Stimulated activated CD4-positive, alpha-beta T cell treated with anti-CD3 and anti-CD28 coated beads, Interleukin-2, amount 100 ng/mL, for 4 hours (primary cell): ENCODE data around the gene AOX1.
"Not testable (repeated sequence)": the region's sequence is repeated elsewhere in the genome, so short reads cannot be mapped to it uniquely, and the experiment has no call there.

Experiments used
- DNase-seq: peaks from one replicate; pipeline ENCODE4 v3.0.0-alpha.2; 2020; ENCODE audit warnings: low read depth

Gene AOX1

DNA sequence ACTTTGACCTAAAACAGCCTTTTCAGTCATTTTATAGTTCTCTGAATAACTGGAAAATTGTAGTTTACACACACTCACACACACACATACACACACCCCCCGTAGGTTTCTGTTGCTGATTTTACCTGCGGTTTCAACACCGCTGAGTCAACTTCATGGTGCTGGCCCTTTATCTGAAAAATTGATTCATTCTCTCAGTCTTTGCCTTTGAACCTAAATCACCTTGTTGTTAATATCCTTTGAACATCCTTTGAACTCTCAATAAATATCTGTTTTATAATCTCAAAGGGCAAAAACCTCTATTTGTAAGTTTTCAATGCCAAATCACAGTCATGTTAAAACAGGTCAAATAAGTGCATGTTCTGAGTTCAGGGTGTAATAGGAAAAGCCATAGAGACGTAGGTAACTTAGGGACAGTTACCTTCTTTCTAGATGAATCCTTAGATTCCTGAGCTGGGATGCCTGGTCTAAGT lies 116.9 kb downstream of the AOX1 start:
- DNase-seq, result peak; percentile 54

DNA sequence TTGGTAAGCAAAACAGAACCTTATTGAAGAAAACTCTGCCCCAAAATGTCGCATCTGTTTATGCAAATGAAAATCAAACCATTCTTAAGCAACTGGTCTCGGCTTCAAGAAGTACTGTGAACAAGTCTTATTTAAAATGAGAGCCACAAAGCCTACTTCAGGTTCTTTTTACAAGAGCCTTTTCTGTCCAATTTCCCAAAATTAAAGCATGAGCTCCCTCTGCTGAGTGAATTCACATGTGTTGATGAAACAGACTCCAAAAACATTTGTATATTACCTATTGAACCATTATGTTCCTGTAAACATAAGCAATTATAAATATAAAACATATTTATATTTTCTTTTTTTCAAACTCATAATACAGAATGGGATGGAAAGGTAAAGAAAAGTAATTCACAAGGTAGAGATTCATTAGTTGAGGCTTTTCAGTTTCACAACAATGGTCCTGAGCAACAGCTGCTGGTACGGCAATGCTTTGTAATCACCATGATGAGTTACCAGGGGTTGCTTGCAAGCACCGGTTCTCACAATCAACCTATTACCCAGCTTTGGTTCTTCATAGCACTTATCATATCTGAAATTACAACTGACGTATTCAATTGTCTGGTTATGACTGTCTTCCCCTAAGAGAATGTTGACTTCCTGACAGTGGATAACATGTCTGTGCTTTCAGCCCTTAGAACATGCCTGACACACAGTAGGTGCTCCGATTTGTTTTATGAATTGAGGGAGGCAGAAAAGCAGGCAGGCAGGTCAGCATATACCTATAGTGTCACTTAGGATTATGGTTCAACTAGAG lies 117.5 kb downstream of the AOX1 start:
- no peak for DNase-seq

DNA sequence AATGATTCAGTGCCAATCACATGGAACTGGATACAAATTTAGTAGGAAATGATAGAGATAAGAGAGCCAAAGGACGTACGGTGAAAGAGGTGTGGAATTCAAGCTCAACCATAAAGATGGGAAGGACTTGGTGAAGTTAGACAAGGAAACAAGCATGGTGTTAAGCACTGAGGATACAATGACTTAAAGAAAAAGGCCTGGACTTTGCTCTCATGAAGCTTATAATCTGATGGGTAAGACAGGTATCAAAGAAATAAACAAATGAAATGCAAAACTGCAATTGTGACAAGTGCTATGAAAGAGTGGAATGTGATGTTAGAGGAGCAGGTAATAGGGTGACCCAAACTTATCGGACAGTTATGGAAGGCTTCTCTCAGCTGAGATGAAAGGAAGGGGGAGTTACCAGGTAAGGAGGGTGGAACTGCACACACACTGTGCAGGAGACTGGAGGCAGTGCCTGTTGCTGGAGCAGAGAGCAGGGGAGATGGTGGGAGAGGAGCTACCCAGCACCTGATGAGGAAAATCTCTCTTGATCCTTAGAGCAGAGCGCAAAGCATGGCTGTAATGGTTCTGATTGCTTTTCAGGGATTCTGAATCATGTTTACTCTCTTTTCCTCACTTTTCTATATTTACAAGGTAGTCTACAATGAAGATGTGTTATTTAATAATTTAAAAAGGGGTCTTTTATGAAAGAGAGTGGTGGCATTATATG lies 118.3 kb downstream of the AOX1 start:
- DNase-seq, result no peak

DNA sequence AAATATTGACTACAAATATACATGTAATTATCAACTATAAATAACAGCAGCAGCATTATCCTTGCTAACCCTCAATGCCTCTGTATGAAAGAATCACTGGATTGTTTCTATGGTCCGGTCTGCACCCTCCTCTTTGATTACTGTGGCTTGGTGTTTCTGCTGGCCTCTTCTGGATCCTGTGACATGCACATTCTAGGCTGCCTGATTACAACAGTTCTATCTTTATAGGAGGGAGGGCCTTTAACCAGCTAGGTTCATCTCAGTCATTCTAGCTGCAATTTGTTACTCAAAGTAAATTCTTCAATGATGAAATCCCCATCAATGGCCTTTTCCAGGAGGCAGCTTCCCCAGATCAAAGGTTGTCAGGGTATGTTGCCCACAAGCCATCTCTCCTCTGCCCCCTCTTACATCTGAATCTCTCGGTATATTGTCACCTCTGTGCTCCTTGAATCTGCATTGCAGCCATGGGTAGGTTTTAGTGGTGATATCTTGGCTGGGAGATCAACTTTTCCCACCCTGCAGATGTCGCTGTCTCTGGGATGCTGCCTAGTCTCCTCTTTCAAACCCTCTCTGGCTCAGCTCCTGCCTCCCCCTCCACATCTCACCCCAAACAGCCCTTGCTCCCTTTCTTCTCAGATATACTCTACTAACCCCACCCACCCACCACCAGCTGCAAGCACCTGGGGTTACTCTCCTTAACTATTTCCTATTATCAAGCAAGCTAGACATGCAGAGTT lies 119.7 kb downstream of the AOX1 start:
- no peak for DNase-seq

DNA sequence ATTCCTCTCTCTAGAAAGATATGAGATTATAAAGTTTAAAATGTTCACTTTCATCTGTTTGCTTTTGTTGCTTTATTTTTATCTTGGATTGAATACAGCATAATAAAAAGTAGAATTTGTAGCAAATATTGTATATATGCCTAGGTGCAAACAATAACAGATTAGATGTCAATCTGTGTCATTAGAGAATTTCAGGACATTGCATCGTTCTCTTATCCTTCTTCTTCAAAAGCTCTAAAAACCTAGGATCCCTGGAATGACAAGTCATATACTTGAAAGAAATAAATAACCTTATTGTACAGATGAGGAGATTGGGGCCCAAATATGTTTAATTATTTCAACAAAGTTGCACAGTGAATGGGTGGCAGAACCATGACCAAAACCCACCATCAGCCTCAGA lies 123.1 kb downstream of the AOX1 start:
- DNase-seq, result no peak

DNA sequence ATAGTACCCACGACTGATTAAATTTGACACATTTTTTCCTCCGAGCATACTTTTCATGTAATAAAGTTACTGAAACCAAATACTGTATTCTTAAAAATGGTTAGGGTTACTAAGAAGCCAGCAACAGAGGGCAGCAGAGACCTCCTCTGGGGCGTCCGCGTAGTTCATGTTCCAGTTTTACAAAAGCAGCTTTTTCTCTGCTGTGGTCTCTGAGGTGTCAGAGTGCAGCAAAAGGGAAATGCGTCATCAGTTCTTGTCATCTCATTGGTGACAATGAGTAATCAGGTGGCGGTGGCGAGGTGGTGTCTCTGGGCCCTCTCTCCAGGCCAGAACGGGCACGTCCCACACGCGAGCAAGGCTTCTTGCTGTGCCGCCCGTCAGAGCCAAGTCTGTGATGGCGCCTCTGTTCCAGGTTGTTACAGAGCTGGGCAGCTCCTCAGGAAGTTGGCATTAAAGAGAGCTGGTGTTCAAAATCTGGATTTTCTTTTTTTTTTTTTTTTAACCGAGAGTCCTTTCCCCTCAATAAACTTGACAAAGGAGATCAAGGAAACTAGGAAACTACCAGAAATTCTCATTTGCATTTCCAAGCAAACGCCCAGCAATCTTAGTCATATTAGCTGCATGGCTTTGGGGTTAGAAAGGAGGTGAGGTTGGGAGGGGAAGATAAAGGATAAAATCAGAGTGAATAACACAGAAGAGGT lies 127.3 kb downstream of the AOX1 start:
- DNase-seq, result peak; percentile 90

DNA sequence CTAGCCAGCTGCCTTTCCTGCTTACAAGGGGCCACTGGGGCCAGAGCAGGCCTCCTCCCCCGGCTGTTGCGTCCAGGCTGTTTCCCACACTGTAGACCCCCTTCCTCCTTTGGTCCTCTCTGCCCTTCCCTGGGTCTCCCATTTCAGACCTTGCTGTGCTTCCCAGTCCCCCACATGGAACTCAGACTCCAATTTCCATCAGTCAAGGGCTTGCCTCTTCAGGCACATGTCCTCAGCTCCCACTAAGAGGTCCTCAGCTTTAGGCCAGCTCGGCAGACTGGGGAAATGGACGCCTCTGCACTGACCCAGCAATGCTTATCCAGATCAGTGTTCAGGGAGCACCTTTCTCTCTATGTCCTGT lies 127.9 kb downstream of the AOX1 start:
- DNase-seq, result no peak

DNA sequence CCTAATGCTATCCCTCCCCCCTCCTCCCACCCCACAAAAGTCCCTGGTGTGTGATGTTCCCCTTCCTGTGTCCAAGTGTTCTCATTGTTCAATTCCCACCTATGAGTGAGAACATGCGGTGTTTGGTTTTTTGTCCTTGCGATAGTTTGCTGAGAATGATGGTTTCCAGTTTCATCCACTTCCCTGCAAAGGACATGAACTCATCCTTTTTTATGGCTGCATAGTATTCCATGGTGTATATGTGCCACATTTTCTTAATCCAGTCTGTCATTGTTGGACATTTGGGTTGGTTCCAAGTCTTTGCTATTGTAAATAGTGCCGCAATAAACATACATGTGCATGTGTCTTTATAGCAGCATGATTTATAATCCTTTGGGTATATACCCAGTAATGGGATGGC lies 129.2 kb downstream of the AOX1 start:
- DNase-seq, result not testable (repeated sequence)

DNA sequence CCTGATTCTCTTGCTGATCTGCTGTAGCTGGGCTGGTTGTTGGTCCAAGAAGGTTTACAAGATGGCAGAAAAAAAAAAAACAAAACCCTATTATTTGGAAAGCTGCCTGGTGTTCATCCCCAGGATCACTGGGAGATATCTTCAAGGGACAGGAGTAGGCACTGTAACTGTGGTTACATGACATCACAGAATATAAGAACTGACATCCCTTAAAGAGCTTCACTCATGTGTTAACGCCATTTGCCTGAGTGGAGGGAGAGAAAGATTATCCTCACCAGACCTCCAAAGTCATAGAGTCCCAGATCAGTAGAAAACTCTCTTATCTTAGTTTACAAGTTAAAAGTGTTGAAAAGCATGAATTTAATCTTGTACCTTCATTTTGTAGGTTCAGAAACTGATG lies 130.6 kb downstream of the AOX1 start:
- no peak for DNase-seq
